Mesodermal cell (in vitro differentiated cells): Measurements from ENCODE around the gene SPINK6. TPM values are rescaled to one million over a fixed set of nuclear protein-coding genes. Genes with fewer than 3 reads are reported as not detected.

Source experiments
- H3K27ac ChIP-seq: 2 replicates; pipeline ENCODE4 v1.7.0; 2013; ENCODE audit warnings: mild to moderate bottlenecking, low read depth, low read length, moderate library complexity; ENCODE audit not compliant: severe bottlenecking
- H3K36me3 ChIP-seq: 2 replicates; pipeline ENCODE4 v1.7.1; 2013; ENCODE audit warnings: mild to moderate bottlenecking, low read length, moderate library complexity; ENCODE audit not compliant: control insufficient read depth, insufficient read depth
- H3K4me1 ChIP-seq: one replicate; pipeline ENCODE4 v1.7.1; 2013; ENCODE audit warnings: mild to moderate bottlenecking, low read length; ENCODE audit not compliant: insufficient read depth, control insufficient read depth, poor library complexity, severe bottlenecking
- H3K4me3 ChIP-seq: 2 replicates; pipeline ENCODE4 v1.7.0; 2013; ENCODE audit warnings: low read length, control low read depth, mild to moderate bottlenecking; ENCODE audit not compliant: insufficient read depth, poor library complexity, severe bottlenecking; ENCODE audit errors: extremely low read depth
- H3K9me3 ChIP-seq: 2 replicates; pipeline ENCODE4 v1.7.1; 2013; ENCODE audit warnings: mild to moderate bottlenecking, low read length, moderate library complexity; ENCODE audit not compliant: control insufficient read depth
- WGBS, 2 experiments: methylation state at CpG; one replicate each; pipeline ENCODE4 v1.1.5; 2013; ENCODE audit warnings: missing lambda C conversion rate in 2 of 2; ENCODE audit not compliant: insufficient coverage in 2 of 2; 5-methylcytosine and 5-hydroxymethylcytosine counted together
- polyA plus RNA-seq, 2 experiments: library from polyadenylated mRNA; stranded (reverse); fragments of 50-300 nt; gene quantifications; one replicate each; pipeline ENCODE4 v1.2.3, GENCODE V29; 2013

The SPINK6 gene, protein sequence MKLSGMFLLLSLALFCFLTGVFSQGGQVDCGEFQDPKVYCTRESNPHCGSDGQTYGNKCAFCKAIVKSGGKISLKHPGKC
- polyA plus RNA-seq (2013, experiment 1 of 2): not detected
- not detected for polyA plus RNA-seq (2013, experiment 2 of 2)

DNA sequence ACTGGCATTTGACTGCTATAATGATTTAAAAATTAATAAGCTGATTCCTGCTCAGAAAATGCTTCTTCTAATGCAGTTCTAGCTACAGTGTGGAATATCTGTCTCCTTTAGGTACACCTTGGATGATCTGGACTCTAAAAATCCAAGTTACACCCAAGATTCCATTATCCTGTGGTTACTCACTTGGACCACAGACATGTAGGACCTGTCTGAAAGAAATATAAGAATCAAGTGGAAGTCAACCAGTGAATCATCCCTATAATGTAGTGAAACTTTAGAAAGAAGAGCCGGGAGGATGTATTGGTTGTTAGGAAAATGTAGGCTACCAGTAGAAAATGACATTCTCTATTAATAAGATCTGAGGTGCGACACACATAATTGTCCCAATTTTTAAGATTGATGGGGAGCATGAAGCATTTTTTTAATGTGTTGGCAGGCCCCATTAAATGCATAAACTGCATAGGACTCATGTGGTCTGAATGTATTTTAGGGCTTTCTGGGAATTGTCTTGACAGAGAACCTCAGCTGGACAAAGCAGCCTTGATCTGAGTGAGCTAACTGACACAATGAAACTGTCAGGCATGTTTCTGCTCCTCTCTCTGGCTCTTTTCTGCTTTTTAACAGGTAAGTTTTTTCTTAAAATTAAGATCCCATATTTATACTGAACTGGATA, at the start of gene SPINK6:
Gene SPINK6 (plus strand): TSS at position 512 of the 673 bp plus-strand sequence. CDS start 55 bp downstream, at position 567.
- no peak within 1 kb of the TSS for H3K27ac ChIP-seq
- WGBS, 2 experiments: 100% methylated on average over 1 to 2 of the region's 2 CpGs
- H3K9me3 ChIP-seq: no peaks in the 10 kb centered on the region
- no peaks in the 10 kb centered on the region for H3K36me3 ChIP-seq
- H3K4me3 ChIP-seq: no peak within 1 kb of the TSS
- no peaks in the 10 kb centered on the region for H3K4me1 ChIP-seq

DNA sequence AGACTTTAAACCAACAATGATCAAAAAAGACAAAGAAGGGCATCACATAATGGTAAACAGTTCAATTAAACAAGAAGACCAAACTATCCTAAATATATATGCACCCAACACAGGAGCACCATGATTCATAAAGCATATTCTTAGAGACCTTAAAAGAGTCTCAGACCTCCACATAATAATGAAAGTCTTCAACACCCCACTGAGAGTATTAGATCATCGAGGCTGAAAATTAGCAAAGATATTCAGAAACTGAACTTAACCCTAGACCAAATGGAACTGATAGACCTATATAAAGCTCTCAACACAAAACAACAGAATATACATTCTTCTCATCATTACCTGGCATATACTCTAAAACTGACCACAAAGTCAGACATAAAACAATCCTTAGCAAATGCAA, 46.2 kb upstream of the SPINK6 start:
- Histone ChIP-seq H3K9me3 (no peaks in the 10 kb centered on the region), H3K36me3 (no peaks in the 10 kb centered on the region), H3K4me1 (no peaks in the 10 kb centered on the region), H3K27ac (no peak overlapping the region), H3K4me3 (no peak overlapping the region)
- 88 to 100% methylated on average over 1 of the region's 1 CpG for WGBS, 2 experiments

DNA sequence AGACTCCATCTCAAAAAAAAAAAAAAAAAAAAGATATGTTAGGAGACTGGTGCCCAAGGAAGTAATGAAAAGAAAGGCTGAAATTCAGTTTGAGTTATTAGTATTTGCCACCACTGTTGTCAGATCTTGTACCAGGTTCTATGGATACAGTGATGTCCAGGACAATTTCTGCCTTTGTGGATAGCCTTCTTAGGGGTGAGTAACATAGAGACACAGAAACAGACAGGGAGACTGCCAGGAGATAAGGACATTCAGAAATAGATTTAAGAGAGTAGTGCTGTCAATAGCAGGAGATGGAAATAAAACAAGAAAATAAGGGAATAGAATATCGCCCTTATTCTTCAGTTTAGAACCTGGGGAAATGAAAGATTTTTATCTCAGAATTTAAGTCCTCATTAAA, 40.8 kb upstream of the SPINK6 start:
- no CpG with 5 or more reads among the region's 1 CpG for WGBS, 2 experiments
- H3K4me3 ChIP-seq: no peak overlapping the region
- H3K4me1 ChIP-seq: no peaks in the 10 kb centered on the region
- H3K9me3 ChIP-seq: no peaks in the 10 kb centered on the region
- no peak overlapping the region for H3K27ac ChIP-seq
- no peaks in the 10 kb centered on the region for H3K36me3 ChIP-seq

DNA sequence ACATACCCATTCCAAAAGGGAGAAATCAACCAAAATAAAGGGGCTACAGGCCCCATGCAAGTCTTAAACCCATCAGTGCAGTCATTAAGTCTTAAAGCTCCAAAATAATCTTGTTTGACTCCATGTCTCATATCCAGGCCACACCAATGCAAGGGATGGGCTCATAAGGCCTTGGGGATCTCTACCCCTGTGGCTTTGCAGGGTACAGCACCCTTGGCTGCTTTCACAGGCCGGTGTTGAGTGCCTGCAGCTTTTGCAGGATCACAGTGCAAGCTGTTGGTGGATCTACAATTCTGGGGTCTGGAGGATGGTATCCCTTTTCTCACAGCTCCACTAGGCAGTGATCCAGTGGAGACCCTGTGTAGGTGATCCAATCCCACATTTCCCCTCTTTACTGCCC, 39.5 kb upstream of the SPINK6 start:
- H3K36me3 ChIP-seq: no peaks in the 10 kb centered on the region
- H3K27ac ChIP-seq: no peak overlapping the region
- H3K9me3 ChIP-seq: no peaks in the 10 kb centered on the region
- no peak overlapping the region for H3K4me3 ChIP-seq
- WGBS, 2 experiments: no CpG with 5 or more reads among the region's 1 CpG
- H3K4me1 ChIP-seq: no peaks in the 10 kb centered on the region

DNA sequence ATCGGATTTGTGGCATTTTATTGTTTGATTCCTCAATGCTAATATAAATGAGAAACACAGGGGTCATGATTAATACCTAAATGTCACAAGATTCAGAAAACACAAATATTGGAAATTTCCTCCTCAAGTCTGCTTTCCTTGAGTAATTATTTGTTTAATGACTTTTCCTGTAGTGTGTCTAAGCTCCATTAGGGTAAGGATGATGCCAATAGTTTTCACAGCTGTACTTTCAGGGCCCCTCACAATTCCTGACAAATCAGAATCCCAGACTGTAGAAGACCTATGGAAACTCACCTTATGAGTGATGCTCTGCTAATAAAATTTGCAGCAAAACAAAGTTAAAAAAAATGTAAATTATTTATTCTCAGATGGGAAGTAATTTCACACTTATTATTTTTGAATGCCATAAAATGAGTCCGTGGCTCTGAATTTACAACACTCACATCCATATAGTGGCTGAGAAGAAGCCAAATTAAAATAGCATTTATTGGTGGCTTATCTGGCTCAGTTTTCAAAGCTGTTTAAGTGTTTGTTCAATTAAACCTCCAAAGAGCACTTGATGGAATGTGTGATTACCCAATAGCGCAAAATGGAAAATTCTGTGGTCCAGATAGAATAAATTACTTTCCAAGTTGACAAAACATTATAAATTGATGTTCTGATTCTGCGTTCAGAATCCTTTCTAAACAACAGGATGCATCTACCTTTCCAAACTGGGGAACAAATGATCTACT, 36.1 kb upstream of the SPINK6 start:
- H3K27ac ChIP-seq: no peak overlapping the region
- no peaks in the 10 kb centered on the region for H3K9me3 ChIP-seq
- whole genome bisulfite sequencing, 2 experiments: 100% methylated on average over 1 of the region's 4 CpGs; no CpG with 5 or more reads in 1 of the 2 experiments
- no peaks in the 10 kb centered on the region for H3K4me1 ChIP-seq
- H3K36me3 ChIP-seq: no peaks in the 10 kb centered on the region
- no peak overlapping the region for H3K4me3 ChIP-seq

DNA sequence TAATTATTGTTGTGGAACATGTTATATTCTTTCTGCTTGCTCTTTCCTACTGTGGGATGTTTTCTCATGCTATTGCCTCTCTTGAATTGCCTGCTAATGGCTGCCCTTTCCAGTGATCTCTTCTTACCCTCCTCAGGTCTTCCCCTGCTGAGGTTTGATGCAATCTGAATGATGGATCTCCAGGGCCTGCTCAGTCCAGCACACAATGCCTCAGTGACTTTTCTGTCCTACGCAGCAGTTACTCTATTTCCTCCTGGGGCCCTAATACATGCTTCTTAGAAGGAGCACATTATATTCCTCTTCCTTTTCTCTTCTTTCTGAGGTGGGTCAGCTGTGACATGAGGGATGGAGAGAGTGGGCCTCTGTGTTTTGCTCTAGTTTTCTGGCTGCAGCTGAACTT, 34.6 kb upstream of the SPINK6 start, which contains the start of gene SPINK14:
Gene SPINK14 (plus strand): TSS at position 301 of the 400 bp plus-strand sequence. CDS start 1,187 bp downstream, outside the sequence.
- Histone ChIP-seq H3K36me3 (no peaks in the 10 kb centered on the region), H3K4me1 (no peaks in the 10 kb centered on the region), H3K9me3 (no peaks in the 10 kb centered on the region), H3K4me3 (no peak within 1 kb of the TSS), H3K27ac (no peak within 1 kb of the TSS)
- WGBS, 2 experiments: 90% methylated on average over 1 of the region's 1 CpG; no CpG with 5 or more reads in 1 of the 2 experiments

DNA sequence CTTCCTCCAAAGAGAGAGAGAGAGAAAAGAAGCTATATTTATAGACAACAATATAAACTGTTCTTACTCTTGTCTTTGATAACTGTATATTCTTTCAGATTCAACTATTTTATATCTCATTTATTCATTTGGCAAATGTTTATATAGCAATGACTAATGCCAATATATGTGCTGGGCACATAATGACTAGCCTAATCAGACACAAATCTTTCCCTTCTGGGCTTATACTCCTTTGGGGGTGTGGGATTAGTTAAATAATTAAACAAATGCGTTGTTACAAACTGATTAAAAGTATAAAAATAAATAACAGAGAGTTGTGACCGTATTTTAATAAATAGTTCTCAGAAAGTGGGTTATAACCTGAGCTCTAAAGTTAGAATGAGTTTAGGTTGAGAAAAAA, 30.5 kb upstream of the SPINK6 start:
- Histone ChIP-seq H3K36me3 (no peaks in the 10 kb centered on the region), H3K9me3 (no peaks in the 10 kb centered on the region), H3K4me1 (no peaks in the 10 kb centered on the region), H3K27ac (no peak overlapping the region), H3K4me3 (no peak overlapping the region)
- 100% methylated on average over 1 of the region's 2 CpGs; no CpG with 5 or more reads in 1 of the 2 experiments for WGBS, 2 experiments

DNA sequence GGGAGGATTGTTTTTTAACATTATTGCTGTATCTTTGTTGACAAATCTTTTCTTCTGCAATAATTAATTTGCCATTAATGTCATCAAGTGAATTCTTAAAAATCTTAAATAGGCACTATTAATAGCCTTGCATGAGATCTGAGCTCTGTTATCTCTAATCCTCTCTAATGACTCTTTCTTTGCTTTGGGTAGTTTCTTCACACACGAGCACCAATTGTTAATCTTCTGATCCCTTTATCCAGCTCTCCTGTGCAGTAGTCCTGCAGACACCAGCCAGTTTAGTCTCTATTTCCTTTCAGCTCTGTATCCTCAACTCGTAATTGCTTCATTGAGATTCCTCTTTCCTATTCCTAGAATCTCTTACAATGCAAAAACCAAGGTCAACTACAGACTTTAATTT, 26.4 kb upstream of the SPINK6 start:
- H3K4me1 ChIP-seq: no peaks in the 10 kb centered on the region
- no peaks in the 10 kb centered on the region for H3K9me3 ChIP-seq
- H3K4me3 ChIP-seq: no peak overlapping the region
- no peak overlapping the region for H3K27ac ChIP-seq
- WGBS, 2 experiments: 63 to 76% methylated on average over 2 of the region's 2 CpGs
- no peaks in the 10 kb centered on the region for H3K36me3 ChIP-seq

DNA sequence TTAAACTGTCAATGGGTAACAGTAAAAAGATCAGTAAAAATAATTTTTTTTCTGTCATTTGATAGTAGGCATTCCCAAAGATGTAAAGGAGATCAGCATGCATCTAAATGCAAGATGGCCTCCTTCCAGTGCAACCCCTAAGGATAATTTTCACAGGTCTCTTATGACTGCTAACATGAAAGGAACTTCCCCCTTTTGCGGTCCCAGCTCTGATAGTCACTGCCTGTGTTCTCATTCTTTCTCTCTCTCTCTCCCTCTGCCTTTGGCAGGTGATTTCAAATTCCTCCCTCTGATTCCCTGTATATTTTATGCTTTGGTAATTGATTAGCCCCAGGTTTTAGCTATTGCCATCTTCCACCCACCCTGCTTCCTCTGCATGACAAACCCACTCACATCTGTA, 25.6 kb upstream of the SPINK6 start:
- H3K27ac ChIP-seq: no peak overlapping the region
- no peaks in the 10 kb centered on the region for H3K36me3 ChIP-seq
- 86 to 100% methylated on average over 1 of the region's 1 CpG for WGBS, 2 experiments
- no peak overlapping the region for H3K4me3 ChIP-seq
- no peaks in the 10 kb centered on the region for H3K4me1 ChIP-seq
- H3K9me3 ChIP-seq: no peaks in the 10 kb centered on the region

DNA sequence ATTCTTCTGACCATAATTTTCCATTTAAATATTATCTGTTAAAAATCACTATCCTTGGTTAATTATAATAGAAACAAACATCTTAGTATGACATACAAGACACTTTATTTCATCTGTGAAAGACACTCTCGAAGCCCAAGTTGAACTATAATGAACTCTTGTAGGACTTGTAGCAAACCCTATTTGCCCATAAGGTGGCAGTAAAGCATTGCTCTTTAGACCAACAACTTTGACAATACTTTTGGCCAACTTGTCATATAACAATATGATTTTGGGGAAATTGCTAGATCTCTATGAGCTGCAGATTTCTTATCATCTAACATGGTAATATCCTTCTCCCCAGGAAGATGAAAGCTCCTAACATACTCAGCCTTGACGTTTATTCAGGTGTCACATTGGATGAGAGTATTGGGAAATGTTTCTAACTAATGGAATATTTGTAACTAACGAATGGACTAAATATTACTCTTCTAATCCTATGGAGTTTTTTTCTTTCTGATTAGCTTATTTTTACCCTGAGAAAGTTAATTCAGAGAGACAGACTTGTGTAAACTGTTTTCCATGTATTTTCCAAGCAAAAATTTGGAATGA, 23.5 kb upstream of the SPINK6 start:
- Histone ChIP-seq H3K4me3 (no peak overlapping the region), H3K36me3 (no peaks in the 10 kb centered on the region), H3K27ac (no peak overlapping the region), H3K9me3 (no peaks in the 10 kb centered on the region), H3K4me1 (no peaks in the 10 kb centered on the region)
- 20 to 100% methylated on average over 1 of the region's 3 CpGs for WGBS, 2 experiments
